ENCODE measurements around the gene DDAH1.

DNA sequence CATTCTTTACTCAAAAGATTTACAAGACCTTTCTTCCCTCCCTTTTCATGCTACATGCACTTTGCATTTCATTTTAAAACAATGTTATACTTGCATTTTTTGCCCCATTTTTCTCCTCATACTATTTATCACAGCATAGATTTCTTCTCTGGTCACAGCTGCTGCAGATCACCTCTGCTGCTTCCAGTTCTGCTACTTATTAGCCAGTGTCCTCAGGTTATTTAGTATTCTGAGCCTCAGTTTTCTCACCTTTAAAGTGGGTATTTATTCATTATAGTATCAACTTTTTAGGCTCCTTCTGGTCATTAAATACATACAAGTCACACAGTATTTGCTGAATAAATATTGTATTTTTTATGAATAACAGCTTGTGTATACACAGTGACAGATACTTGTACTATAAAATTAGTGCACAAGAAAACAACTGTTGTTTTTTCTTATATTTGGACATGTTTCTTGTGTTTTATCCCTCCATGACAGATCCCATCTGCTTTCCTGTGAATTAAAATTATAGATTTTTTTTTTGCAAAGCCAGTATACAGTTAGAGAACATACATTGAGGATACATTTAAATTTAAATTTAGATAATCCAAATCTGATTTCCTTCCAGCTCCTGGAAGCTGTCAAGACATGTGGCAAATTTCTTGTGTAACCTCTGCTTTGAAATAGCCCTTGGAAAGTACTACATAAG lies 103.2 kb downstream of the DDAH1 start:
- TF ChIP-seq, protein P1, sequence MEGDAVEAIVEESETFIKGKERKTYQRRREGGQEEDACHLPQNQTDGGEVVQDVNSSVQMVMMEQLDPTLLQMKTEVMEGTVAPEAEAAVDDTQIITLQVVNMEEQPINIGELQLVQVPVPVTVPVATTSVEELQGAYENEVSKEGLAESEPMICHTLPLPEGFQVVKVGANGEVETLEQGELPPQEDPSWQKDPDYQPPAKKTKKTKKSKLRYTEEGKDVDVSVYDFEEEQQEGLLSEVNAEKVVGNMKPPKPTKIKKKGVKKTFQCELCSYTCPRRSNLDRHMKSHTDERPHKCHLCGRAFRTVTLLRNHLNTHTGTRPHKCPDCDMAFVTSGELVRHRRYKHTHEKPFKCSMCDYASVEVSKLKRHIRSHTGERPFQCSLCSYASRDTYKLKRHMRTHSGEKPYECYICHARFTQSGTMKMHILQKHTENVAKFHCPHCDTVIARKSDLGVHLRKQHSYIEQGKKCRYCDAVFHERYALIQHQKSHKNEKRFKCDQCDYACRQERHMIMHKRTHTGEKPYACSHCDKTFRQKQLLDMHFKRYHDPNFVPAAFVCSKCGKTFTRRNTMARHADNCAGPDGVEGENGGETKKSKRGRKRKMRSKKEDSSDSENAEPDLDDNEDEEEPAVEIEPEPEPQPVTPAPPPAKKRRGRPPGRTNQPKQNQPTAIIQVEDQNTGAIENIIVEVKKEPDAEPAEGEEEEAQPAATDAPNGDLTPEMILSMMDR (IDR thresholded peaks at IDR 0.05), result no peak
- TF ChIP-seq EP300 (IDR thresholded peaks at IDR 0.05) (no peak), POLR2A (IDR thresholded peaks at IDR 0.05) (no peak)

Data from ovary (tissue), 3 donors.